NCI-H82 (cell line): ENCODE measurements around the gene YOD1.

Source experiments
- DNase-seq: peaks from one replicate; lab custom pipeline; 2025; lab: John Stamatoyannopoulos, UW

YOD1 gene

GRCh38 chr1:207072233-207072632, 21.2 kb upstream of the YOD1 start:
- no peak for DNase-seq

GRCh38 chr1:207071426-207071825, 20.4 kb upstream of the YOD1 start:
- no peak for DNase-seq

- no peak for DNase-seq
Measured at GRCh38 chr1:207070811-207071210, 19.8 kb upstream of the YOD1 start.

GRCh38 chr1:207069858-207070506, 19.0 kb upstream of the YOD1 start:
- DNase-seq, result no peak

- no peak for DNase-seq
Measured at GRCh38 chr1:207069061-207069460, 18.1 kb upstream of the YOD1 start.

- peak; percentile 51 for DNase-seq
Measured at GRCh38 chr1:207067665-207068064, 16.7 kb upstream of the YOD1 start.

- no peak for DNase-seq
Measured at GRCh38 chr1:207067185-207067584, 16.2 kb upstream of the YOD1 start.

DNA sequence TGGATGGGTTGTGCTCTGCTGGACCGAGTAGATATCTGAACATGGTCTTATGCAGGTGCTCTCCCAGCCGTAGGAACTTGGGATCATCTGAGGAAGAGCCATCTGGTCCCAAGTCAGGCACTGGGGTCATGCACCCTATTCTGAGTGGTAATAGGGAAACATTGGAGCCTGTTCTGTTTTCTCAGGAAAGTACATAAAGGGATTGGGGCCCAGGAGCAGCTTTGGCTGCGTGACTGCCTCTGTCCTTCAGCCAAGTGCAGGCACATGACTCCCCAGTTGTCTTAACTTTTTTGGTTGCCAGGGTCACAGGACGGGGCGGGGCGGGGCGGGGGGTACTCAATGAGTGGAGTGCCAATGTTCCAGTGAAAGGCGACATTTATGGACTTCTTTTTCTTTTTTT, 13.6 kb upstream of the YOD1 start:
- no peak for DNase-seq

- no peak for DNase-seq
Measured at GRCh38 chr1:207063014-207063413, 12.0 kb upstream of the YOD1 start.

DNA sequence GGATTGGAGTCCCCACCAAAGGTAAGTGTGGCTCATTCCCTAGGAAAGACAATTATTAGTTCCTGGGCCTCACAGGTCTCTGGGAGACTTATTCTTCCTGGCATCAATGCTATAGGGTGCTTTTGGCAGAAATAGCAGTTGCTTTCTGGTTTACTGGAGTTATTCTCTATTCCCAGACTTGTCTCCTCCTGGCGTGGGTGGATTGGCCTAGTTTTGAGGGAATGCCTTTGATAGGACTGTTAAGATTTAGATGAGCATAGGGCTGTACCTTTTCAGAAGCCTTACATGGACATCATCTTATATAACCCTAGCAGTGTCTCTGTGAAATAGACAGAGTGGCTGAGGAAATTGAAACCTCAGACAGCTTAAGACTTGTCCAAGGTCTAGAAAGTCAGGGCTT, 11.1 kb upstream of the YOD1 start:
- no peak for DNase-seq

DNA sequence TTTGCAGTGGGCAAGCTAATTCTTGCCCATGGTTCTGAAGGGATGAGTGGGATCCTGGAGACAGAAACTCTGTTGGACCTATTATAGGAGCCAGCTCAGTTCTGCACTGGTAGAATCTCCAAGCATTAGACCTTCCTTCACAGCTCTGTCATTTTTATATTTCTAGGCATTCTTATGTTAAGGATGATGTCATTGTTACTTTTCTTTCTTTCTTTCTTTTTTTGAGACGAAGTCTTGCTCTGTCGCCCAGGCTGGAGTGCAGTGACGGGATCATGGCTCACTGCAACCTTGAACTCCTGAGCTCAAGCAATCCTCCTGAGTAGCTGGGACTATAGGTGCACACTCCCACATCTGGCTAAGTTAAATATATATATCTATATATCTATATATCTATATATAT, 9.6 kb upstream of the YOD1 start:
- DNase-seq, result no peak

DNA sequence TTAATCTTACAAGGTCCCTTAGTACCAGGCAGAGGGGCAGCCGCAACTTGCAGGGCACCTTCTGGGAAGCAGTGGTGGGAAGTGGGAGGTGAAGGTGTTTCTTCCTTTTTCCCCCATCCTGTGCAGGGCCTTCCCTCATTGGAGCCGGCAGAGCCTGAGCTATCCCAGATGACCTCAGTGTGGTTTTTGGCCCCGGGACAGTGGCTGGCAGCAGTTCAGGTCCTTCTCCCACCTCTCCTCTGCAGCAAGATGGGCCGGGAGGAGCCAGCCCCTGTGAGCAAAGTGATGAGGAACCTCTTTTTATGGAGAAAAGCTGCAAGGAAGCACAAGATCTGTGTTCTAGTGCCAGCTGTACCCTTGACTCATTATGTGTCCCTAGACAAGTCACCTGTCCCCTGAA, 8.9 kb upstream of the YOD1 start:
- DNase-seq, result no peak

DNA sequence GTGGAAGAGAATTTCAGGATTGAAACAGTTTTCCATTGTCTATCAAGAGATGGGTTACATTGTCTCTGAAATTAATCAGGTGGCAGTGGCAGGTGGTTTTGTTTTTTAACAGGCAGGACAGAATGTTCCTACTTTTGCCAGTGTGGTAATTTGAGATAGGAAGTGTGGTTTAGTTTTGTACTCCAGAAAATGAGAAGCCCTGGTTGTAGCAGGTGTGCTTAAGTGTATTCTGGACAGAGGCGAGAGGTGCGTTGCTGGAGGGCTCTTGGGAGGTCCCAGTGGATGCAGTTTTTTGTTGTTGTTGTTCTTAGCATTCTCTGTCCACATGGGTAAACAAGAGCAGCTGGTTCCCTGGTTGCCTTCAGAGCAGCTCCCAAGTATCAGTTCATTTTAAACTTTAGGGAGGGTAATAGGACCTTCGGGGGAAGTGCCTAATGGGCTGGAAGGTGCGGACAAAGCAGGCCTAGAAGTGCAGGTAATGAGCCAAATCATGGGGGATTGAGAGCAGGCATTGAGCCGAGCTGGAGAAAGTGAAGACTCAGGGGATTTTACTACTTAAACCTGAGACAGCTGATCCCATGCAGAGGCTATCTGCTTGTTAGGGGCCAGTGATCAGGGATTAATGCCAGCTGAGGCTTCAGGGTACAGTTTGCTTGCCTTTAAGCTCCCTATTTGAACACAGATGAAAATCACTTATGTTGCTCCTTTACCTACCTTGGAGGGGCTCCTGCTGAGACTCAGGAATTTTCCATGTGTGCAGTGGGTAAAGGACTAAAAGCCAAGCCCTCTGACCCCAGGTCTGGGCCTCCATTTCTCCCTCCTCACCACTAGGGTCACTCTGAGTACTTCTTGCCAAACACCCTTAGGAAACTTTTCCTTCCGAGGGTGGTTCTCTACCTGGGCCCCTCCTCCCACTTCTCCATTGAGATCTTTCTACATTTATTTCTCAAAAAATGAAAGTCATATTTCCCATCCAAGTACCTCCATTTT, 8.2 kb upstream of the YOD1 start:
- peak; percentile 77 for DNase-seq

- DNase-seq, result no peak
Measured at GRCh38 chr1:207058252-207058651, 7.2 kb upstream of the YOD1 start.

DNA sequence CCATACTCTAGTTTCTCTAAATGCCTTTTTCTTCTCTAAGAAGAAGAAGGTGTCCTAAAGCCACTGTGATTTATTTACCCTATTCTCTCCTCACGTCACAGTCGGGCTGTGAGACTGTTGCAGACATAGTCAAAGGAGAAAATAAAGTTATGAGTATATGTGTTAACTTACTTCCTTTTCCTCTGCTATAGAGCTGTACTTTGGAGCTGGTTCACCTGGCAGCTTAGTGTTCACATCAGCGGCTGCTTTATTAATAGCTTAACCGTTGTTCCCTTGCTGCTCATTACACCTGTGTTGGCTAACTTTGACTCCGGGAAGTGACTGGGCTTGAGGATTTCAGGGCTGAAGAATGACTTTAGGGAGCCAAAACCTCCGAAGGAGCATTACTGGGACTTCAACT, 5.7 kb upstream of the YOD1 start:
- no peak for DNase-seq

DNA sequence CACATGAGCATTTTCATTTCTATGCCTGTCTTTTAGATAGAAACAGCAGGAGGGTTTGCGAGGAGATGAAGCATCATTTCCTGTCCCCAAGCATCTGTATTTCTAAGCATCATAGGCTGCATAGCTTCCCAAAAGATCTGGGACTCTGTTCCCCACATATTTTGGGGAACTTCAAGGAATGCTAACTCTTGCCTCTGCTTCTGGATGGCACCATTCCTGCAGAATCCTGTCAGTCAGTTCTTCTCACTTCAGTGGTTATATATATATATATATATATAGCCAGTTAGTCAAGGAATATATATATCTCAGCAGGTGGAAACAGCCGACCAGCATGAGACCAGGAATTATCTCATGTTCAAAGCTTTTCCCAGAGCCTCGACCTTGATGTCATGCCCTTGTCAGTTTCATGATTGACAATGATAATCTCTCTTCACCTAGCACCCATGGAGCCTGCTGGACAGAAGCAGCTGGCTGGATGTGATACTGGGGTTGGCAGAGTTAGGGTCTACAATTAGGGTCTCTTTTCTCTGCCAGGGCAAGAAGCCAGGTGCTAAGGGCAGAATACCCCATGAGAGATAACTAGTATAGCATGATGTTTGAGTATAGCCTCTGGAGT, 4.5 kb upstream of the YOD1 start:
- DNase-seq, result no peak

DNA sequence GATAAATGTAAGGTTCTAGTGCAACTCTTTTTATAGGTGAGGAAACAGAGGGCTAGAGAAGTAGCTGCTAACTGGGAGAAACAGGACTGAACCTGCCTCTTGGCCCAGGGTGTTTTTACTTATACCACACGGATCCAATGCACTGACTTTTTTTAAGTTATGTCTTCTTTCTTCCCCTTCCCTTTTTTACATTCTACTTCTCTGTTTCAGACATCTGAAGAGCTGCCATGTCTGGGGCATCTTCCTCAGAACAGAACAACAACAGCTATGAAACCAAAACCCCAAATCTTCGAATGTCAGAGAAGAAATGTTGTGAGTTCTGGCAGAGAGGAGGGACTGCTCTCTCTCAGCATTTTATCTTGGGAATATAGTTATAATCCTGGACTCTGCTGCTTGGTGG, 3.5 kb upstream of the YOD1 start:
- DNase-seq, result no peak

- peak; percentile 100 for DNase-seq
Measured at GRCh38 chr1:207052911-207053769, 2.1 kb upstream of the YOD1 start, which contains the start of gene PFKFB2. TSS of gene PFKFB2 (plus strand) at chr1:207053275. CDS start at chr1:207054718, 1,443 bp downstream.

DNA sequence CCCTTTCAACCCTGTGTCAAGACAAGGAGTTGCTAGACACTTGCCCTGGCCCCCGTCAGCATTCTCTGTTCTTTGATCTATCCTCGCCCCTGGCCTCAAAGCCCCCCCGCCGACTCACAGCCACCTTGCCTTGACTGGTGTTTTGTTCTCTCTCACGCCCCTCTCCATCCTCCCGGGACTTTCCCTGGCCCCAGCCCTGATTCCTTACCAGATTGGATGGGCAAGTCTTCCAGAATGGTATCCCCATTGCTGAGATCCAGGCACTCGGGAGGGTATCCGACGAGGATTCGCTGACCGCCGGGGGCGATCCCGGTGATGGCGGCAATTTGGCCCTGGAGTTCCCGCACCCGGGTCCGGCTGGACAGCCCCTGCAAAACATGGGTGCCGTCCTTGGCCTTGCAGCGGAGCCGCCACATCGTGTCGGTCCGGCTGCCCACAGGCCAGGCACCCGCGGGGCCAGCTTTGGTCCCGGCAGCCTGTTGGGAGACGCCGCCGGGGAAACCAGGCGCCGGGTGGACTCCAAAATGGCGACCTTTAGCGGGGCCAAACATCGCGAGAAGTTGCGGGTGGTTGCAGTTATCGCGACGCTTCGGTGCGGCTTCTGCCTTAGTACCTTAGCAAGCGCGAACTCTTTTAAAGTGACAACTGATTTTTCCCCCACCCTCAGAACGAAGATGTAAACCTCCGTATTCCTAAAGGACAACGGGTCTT, 373 bp downstream of the YOD1 start:
- DNase-seq, result peak; percentile 95

GRCh38 chr1:207049974-207050391, 1.0 kb downstream of the YOD1 start:
- peak; percentile 81 for DNase-seq

DNA sequence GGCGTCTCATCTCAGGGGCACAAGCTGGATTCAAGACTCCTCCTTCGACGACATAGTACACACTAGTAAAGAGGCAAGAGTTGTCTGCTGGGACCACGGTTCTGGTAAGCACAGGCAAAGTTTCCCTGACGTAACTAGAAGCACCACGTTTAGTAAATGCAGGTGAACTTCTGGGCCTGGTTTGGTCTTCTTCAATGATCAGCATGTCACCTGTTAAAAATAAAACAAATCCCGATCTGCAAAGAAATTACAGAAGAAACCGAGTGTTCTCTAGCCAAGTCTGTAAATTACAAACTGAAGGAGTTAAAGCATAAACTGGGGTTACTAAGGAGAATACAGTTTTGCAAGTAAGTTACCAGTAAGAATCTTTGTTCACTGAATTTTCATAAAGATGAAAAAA, 1.5 kb downstream of the YOD1 start:
- DNase-seq, result no peak
